GM21367 (cell line): ENCODE results near the gene RIC3.
A peak's percentile ranks its signal among the peaks of the same experiment; 100 is the strongest.

ENCODE experiments used
- ATAC-seq: cut with Tn5 transposase; IDR thresholded peaks from one replicate; pipeline ENCODE4 v1.9.1; 2021; ENCODE audit not compliant: unreplicated experiment

Gene RIC3

GRCh38 chr11:8105666-8106065, 63.2 kb downstream of the RIC3 start:
- no peak for ATAC-seq

DNA sequence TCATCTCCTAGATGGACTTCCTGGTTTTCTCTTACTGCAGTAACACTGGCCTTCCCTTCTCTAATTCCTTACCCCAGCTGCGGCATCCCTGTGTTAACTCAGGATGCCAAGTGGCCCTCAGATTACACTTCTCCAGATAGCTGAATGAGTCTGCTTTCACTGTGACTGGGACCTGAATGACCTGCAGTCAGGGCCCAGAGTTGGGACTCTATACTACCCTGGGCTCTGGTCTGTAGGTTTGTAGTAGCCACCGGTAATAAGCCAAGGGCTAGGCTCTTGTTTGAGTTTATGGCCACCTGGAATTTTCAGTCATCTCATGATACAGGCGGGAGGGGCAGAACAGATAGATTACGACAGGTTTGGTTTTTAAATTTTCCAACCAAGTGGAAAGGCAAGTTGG, 63.7 kb downstream of the RIC3 start:
- ATAC-seq: no peak

- ATAC-seq: no peak
These were observed 64.9 kb downstream of the RIC3 start for GRCh38 chr11:8103909-8104308.

GRCh38 chr11:8102965-8103364, 65.9 kb downstream of the RIC3 start:
- ATAC-seq: no peak

DNA sequence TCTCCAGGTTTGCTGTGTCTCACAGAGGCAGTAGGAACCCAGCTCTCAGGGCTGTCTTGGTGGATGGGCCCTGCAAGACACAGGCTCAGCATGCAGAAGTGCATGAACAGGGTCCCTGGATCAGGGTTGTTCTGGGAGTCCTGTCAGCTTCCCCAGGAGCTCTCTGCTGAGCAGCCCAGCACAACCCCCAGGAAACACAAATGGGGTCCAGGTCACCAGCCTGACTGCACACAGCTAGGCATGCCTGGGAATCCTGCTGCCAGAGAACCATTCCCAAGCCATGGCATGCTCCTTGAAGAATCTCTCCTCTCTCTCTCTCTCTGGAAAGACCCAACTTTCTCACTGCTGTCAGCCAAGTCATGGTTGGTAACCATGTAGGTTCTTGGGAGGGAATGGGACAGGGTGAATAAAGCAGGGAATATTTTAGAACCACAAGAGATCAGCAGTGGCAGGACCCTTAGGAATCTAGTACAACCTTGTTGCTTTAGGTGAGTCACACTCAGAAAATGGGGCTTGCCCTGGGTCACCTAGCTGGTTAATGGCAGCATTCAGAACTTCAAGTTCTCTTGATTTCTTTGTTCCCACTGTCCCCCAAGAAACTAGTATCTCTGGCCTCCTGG, 66.4 kb downstream of the RIC3 start:
- ATAC-seq: no peak

DNA sequence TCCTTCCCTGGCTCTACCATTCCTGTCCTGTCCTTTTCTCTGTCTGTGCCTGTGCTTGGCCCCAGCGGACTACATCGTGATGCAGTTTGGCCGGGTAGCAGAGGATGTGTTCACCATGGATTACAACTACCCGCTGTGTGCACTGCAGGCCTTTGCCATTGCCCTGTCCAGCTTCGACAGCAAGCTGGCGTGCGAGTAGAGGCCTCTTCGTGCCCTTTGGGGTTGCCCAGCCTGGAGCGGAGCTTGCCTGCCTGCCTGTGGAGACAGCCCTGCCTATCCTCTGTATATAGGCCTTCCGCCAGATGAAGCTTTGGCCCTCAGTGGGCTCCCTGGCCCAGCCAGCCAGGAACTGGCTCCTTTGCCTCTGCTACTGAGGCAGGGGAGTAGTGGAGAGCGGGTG, 67.4 kb downstream of the RIC3 start:
- no peak for ATAC-seq

DNA sequence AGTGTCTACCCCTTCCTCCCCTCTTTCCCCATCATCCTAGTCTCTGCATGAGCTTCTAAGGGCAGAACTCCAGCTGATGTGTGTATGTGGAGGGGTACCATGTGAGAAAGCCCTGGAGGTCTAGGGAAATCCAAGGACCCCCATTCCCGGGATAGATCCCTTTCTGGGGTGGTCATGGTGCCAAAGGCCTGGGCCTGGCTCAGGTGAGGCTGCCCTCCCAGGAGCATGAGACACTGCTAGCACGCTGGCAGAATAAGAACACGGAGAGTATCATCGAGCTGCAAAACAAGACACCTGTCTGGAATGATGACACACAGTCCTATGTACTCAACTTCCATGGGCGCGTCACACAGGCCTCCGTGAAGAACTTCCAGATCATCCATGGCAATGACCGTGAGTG, 68.2 kb downstream of the RIC3 start:
- no peak for ATAC-seq

DNA sequence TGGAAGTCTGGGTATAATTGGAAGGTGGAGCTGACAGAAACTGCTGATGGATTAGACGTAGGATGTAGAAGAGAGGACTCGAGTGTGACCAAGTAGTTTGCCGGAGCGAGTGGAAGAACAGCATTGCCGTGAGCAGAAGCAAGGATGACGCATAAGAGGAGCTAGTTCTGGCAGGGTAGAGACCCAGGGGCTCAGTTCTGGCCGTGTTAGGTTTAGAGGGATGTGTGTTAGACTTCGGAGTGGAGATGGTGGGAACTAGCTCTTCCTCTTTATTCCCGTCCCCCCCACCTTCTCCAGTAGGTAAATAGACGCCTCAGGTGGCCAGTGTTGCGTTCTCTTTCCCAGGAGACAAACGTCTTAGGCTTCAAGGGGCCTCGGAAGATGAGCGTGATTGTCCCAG, 68.7 kb downstream of the RIC3 start:
- no peak for ATAC-seq

DNA sequence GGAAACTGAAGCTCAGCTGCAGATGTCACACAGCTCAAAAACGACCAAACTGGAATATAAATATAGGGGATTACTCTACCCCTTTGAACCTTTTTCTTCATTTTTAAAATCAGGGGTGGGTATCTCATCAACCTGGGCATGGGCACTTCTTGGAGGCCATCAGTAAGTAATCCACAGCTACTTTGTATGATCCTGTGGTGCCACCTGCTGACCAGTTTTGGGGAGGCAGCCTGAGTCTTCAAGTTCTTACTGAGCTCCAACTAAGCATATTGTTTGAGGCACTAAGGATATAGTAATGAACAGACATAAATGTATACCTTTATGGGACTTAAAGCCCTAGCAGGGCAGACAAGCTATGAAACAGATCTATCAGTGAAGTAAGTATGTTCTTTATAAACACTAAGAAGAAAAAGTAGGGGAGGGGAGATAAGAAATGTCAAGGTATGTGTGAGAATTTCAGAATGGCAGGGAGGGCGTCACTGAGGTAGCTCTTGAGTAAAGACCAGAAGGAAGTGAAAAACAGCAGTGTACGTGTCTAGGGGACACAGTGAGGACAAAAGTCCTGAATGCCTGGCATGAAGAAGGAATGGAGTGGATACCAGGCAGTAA, 69.4 kb downstream of the RIC3 start:
- ATAC-seq: peak; percentile 78

DNA sequence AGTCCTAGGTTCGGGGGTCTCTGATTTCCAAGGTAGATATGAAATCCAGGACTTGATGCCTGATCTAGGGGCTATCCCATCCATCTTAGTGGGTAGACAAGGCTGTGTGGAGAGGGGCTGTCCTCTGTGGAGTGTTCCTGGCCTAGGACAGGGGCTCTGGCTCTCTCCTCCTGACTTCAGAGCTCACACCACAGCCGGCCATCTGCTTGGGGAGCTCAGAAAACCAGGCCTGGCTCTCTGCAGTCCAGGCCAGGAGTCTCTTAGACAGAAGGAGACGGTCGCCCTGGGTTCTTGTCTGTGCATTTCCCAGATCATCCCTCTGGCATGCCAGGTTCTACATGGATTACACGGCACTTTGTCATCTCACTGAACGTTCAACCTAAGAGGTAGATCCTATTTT, 69.9 kb downstream of the RIC3 start:
- ATAC-seq: no peak

- no peak for ATAC-seq
These were observed 70.5 kb downstream of the RIC3 start for GRCh38 chr11:8098361-8098760.

GRCh38 chr11:8097926-8098325, 70.9 kb downstream of the RIC3 start:
- ATAC-seq: no peak

DNA sequence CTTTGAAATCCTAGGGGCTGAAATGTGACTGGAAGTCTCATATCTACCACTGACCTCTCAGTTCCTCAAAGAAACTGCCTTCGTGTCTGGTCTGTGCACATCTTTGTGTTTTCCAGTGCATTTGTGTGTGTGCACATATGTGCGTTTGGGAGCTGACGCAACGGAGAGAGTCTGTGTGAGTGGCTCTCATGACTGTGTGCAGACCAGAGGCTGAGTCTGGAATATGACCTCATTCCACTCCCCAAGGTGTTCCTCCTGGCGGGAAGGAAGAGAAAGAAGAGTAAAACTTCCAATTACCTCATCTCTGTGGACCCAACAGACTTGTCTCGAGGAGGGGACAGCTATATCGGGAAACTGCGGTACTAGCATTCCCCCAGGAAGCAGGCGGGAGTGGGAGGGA, 71.4 kb downstream of the RIC3 start:
- no peak for ATAC-seq

DNA sequence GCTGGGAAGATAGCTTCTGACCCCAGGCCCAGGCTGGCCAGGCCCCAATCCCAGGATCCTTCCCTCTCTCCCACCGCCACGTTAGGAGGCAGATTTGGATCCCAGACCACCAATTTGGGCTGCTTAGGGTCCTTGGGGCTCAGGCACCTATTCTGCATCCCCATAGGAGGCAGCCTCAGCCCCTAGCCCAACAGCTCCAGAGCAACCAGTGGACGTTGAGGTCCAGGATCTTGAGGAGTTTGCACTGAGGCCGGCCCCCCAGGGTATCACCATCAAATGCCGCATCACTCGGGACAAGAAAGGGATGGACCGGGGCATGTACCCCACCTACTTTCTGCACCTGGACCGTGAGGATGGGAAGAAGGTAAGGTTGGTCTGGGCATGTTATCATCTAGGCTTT, 71.8 kb downstream of the RIC3 start:
- no peak for ATAC-seq

- ATAC-seq: no peak
These were observed 72.2 kb downstream of the RIC3 start for GRCh38 chr11:8096575-8096974.

GRCh38 chr11:8095806-8096522, 72.9 kb downstream of the RIC3 start:
- no peak for ATAC-seq

GRCh38 chr11:8095371-8095770, 73.5 kb downstream of the RIC3 start:
- ATAC-seq: no peak

DNA sequence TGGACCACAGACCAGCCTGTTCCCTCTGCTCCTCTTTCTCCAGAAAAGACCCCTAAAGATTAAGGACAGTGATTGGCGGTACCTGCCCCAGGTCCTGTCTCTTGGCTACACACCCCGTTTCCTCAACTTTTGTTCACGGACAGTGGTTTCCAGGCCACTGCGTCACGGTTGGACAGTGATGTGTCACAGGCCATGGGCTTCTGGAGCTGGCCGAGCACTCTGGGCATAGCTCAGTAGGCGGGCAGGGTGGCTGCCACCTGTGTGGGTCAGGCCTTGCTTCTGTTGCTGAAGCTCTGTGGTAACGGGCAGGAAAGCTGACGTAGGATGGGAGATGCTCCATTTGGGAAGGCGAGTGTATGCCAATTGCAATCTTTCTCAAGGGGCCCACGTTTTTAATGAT, 74.2 kb downstream of the RIC3 start:
- ATAC-seq: no peak

- ATAC-seq: no peak
These were observed 74.8 kb downstream of the RIC3 start for GRCh38 chr11:8093931-8094575.

GRCh38 chr11:8092587-8093424, 76.0 kb downstream of the RIC3 start:
- ATAC-seq: peak; percentile 81

DNA sequence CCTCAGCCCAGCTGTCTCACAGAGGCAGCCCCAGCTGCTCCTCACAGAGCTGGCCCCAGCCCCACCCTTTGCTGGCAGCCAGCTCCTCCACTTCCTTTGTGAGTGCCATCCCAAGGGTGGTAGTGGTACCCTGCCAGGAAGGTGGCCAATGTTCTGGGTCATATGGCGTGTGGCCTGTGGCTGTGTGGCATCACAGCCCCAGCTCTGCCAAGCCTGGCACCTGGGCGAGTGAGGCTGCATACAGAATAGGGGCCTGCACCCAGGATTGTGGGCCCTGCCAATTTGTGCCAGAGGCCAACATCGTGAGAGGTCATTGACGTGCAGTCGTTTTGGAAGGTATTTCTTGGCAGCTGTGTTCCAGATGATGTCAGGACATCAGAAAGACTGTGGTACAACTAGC, 77.1 kb downstream of the RIC3 start:
- ATAC-seq: no peak
